HPDE6-E6E7 (cell line): ENCODE results near the gene APMAP.

Experiments used
- DNase-seq: peaks from one replicate; pipeline ENCODE4 v3.0.0; 2011; ENCODE audit warnings: missing footprints; ENCODE audit errors: extremely low spot score

APMAP gene

GRCh38 chr20:25025091-25025861 is 32.7 kb upstream of the APMAP start:
- DNase-seq, result no peak

DNA sequence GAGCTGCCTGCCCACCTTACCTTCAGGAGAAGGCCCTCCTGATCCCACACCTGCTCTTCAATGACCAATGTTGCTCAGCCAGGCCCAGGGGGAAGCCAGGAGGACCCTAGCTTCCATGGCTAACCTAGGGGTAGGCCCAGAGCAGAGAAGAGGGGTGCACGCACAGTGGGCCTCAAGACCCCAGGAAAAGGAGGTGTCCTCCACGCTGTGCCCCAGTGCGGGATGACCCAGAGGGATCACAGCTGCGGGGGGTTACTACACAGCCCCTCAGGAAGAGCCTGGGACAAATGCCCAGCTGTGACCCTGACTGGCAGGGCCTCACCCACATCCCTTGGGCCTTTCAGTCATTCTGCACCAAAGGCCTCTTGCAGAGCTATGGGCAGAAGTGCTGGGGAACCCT is 31.6 kb upstream of the APMAP start:
- DNase-seq, result no peak

GRCh38 chr20:25023356-25023755 is 30.8 kb upstream of the APMAP start:
- DNase-seq, result no peak

GRCh38 chr20:25022680-25023079 is 30.1 kb upstream of the APMAP start:
- peak; percentile 98 for DNase-seq

DNA sequence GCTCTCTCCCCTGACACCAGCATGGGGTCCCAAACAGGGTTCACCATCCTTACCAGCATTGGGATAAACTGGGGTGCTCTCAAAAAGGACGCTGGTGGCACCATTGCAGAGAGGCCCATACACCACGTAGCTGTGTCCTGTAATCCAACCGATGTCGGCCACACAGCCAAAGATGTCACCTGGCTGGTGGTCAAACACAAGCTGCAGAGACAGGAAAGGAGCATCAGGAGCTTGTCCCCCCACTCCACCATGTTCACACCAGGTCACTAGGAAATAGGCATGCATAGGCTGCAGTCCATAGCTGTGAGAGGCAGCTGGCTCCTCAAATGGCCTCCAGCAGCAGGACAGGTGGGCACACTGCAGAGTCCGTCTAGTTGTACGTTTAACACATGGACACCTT is 28.8 kb upstream of the APMAP start:
- no peak for DNase-seq

DNA sequence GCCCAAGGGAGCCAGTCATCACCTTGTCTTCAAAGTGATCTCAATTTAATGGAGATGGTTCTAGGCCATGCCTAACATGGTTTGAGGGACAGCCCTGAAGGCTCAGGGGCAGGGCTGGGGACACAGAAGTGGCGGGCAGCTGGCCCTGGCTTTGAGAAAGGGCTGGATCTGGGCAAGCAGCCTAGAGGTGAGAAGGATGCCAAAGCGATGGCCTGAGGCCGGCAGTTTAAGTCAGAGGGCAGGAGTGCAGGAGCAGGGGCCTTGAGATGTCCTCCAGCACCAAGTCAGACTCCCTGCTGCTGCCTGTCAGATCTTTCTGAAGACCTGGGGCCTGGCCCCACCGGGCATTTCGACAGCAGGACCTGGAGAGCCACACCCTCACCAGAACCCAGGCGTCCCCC is 28.4 kb upstream of the APMAP start:
- no peak for DNase-seq

DNA sequence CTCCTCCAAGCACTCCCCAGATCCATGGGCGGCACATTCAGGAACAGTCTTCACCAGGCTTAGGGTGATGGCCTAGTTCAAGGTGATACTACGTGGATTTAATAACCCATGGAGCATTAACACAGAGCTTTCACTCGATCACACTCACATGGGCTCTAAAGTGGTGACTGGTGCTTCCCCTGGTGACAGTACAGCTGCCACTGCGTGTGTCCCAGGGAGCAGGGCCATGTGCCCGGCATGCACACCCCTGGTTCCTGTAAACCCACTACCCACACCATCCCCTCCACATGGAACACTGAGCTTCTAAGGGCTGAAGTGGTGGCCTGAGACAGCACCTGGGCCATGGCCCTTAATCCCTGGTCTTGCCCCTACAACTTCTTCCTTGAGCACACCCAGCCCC is 27.8 kb upstream of the APMAP start:
- DNase-seq, result no peak

DNA sequence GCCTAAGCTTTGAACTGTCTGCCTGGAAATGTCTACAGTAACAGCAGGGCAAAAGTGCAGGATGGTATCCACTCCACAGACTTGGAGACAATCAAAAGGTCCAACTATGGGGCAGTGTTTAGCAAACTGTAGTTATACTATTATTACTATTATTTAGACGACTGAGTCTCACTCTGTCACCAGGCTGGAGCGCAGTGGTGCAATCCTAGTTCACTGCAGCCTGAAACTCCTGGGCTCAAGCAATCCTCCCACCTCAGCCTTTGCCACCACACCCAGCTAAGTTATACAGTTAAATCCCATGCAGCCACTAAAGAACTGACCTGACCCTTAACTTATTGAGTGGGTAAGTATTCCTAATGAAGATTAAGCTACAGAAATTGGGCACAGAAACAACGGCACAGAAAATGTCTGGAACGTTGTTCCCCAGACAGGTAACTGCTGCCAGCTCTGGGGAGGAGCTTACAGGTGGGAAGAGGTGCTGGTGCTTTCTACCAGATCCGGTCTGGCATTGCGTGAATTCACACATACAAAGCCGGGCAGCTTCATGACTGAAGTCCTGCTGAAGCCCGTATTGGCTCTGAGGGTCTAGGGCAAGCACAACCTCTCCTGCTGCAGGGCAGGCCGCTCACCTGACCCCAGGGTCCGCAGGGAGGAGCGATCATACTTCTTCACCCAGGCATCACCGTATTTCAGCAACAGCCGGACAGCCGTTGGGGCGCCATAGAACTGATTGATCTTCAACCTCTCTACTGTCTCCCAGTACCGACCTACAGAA is 27.0 kb upstream of the APMAP start:
- DNase-seq, result no peak

DNA sequence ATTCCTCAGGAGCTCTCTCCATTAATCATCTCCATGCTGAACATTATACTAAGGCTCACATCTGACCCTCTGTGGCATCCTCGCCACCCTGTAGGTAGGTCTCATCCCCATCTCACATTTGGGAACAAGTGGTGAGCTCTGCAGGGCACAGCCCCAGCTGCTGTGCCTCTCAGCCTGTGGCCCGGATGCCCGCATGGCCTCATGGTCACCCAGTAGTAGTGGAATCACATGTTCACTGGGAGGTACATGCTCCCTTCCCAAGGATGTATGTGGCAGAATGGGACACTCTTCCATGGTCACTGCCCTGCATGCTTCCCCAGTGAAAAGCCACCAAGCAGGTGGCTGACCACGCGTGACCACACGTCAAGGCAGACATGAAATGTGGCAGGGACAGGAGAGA is 26.3 kb upstream of the APMAP start:
- no peak for DNase-seq

DNA sequence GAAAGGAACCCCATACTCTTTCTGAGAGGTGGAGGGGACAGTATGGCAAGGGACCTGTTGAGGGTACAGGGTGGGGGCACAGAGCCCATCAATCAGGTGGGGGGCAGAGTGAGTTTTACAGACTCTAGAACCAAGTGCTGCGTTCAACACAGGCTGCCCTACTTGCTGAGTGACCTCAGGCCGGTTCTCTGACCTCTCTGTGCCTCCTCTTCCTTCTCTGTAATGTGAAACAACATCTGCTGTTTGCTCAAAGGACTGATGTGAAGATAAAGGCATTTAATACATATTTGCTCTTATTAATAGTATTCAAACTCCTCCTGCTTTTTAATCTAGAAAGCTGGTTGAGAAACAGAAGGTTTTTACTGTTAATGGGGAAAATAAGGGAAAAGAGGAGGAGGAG is 25.9 kb upstream of the APMAP start:
- DNase-seq, result no peak

GRCh38 chr20:25017257-25017803 is 24.8 kb upstream of the APMAP start:
- DNase-seq, result peak; percentile 91

GRCh38 chr20:25016471-25016870 is 23.9 kb upstream of the APMAP start:
- DNase-seq, result no peak

- DNase-seq, result no peak
Observed at GRCh38 chr20:25015986-25016385, 23.4 kb upstream of the APMAP start.

DNA sequence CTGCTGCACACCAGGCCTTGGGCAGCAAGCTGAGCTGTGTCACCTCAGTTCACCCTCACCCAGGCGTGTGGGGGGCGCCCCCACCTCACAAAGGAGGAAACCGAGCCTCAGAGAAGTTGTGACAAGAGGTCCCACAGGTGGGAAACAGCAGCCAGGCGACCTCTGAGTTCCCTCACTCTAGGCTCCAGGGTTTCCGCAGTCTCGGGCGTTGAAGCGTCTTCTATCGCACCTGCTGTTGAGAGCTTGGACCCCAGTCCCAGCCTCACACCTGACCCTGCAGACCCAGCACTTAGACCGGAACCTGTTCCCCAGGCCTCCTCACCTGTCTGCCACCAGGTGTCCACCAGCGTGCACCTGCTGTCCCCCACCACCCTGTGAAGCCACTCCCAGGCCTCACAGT is 22.3 kb upstream of the APMAP start:
- DNase-seq, result no peak

- DNase-seq, result no peak
Observed at GRCh38 chr20:25013478-25014380, 21.2 kb upstream of the APMAP start.

DNA sequence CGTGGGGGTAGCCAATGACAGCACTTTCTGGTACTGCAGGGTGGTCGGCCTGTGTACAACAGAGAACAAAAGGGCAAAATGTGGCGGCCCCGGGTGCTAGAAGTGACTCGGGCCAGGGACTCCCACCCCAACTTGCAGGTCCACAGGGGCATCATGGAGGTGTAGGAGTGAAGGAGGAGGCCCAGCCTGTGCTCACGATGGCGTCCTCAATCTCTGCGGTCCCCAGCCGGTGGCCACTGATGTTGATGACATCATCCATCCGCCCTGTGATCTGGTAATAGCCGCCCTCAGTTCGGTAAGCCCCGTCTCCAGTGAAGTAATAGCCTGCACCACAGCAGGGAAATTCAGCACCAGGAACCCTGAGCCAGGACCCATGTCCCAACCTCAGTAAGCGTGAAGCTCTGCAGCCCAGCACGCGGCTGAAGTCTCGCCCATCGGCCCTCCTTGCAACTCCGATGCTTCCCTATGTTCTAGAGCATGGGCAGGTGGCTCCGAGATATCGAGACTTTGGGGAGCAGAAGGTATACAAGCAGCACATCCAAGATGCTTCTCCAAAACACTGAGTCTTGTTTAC is 20.2 kb upstream of the APMAP start:
- DNase-seq, result no peak

- no peak for DNase-seq
Observed at GRCh38 chr20:25011831-25012241, 19.3 kb upstream of the APMAP start.

DNA sequence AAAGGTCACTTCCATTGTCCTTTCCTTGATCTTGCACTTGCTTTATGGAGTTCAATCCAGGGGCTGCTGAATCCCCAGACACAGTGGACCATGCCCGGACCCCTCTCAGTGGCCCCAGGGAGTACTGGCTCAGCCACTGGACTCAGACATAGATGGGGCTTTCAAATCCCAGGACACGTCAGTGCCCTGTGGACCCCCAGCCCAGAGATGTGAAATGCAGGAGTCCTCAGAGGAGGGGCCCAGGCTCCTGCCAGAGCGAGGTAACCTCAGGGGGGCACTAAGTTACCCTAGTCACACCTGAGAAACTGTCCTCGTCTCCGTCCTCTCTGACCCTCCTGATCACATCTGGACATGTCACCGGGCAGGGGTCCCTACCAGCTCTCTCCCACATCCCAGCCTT is 18.7 kb upstream of the APMAP start:
- DNase-seq, result no peak

DNA sequence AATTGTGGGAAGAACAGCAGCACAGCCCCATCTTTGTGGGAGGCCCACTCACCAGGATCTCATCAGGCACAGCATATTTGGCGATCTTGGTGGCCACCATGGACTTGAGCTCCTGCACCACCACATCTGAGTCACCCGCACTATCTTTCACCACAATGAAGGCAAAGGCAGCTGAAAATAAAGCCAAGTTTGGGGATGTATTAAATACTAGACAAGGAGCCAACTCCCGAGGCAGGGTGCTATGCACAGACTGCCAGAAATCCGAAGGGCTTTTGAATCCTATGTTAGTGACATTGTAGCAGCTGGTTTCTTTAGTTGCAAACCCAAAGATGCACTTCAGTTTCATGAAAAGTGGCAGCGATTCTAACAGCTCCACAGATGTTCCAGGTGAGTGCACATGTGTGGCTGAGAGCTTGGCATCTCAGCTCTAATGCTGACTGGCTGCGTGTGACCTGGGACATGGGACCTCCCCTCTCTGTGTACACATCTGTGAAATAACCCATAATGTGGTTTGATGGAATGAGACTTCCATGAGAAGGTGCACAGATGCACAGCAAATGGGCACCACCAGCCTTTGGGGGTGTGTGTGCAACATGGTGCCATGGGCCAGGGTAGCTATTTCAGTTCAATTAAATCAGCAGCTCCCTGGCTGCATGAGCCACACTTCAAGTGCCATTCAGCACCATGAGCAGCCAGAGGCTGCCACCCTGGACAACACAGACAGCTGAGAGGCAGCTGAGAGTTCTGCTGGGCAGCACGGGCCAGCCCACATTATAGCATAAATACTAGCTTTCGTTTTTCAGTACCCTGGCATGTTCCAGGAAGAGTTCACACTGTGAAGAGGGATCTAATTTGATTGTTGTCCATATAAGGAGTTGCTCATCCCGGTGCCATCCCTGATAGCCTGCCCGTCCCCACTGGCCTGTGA is 16.9 kb upstream of the APMAP start:
- DNase-seq, result no peak

GRCh38 chr20:25008388-25009217 is 16.1 kb upstream of the APMAP start:
- DNase-seq, result no peak
